ENCODE results near the gene SMPD4.

DNA sequence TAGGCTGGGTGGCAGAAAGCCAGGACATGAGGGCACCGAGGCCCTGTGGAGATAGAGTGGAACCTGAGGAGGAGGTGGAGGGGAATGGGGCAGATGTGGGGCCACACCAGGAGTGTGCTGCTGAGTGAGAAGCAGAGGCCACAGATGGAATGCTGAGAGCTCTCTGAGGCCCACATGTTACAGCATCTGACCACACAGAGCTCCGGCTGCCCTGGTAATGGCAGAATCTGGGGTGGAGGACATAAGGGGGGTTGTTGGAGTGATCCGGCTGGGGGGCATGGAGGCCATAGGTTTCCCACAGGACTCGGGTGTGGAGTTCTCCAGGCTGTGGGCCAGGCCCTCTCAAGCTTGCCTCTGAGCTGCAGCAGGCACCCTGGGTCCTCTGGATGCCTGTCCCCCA, 4.5 kb upstream of the SMPD4 start:
- TF ChIP-seq SMC3 (conservative IDR thresholded peaks at IDR 0.05; ENCODE audit: insufficient read depth, low read depth, low read length) (no peak), TCF7L2 (IDR thresholded peaks at IDR 0.05; ENCODE audit: low read depth, low read length) (no peak), FOXJ3 (CRISPR knock-in tag; IDR thresholded peaks at IDR 0.05) (no peak), ZC3H11A (IDR thresholded peaks at IDR 0.05; ENCODE audit: low read depth, low read length) (no peak), PPARD (CRISPR knock-in tag; IDR thresholded peaks at IDR 0.05) (no peak), CXXC5 (CRISPR knock-in tag; IDR thresholded peaks at IDR 0.05) (no peak), TAF15 (IDR thresholded peaks at IDR 0.05; ENCODE audit: low read depth, low read length) (no peak)
- TF ChIP-seq, protein P1, sequence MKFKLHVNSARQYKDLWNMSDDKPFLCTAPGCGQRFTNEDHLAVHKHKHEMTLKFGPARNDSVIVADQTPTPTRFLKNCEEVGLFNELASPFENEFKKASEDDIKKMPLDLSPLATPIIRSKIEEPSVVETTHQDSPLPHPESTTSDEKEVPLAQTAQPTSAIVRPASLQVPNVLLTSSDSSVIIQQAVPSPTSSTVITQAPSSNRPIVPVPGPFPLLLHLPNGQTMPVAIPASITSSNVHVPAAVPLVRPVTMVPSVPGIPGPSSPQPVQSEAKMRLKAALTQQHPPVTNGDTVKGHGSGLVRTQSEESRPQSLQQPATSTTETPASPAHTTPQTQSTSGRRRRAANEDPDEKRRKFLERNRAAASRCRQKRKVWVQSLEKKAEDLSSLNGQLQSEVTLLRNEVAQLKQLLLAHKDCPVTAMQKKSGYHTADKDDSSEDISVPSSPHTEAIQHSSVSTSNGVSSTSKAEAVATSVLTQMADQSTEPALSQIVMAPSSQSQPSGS (CRISPR knock-in tag; IDR thresholded peaks at IDR 0.05) = no peak
- TF ChIP-seq, protein P2, sequence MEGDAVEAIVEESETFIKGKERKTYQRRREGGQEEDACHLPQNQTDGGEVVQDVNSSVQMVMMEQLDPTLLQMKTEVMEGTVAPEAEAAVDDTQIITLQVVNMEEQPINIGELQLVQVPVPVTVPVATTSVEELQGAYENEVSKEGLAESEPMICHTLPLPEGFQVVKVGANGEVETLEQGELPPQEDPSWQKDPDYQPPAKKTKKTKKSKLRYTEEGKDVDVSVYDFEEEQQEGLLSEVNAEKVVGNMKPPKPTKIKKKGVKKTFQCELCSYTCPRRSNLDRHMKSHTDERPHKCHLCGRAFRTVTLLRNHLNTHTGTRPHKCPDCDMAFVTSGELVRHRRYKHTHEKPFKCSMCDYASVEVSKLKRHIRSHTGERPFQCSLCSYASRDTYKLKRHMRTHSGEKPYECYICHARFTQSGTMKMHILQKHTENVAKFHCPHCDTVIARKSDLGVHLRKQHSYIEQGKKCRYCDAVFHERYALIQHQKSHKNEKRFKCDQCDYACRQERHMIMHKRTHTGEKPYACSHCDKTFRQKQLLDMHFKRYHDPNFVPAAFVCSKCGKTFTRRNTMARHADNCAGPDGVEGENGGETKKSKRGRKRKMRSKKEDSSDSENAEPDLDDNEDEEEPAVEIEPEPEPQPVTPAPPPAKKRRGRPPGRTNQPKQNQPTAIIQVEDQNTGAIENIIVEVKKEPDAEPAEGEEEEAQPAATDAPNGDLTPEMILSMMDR (IDR thresholded peaks at IDR 0.05 in 2 of 3, conservative IDR thresholded peaks at IDR 0.05 in 1 of 3; ENCODE audit: insufficient read depth in 2 of 3, low read depth in 1 of 3, low read length in 3 of 3) = no peak
- TF ChIP-seq, protein P3, sequence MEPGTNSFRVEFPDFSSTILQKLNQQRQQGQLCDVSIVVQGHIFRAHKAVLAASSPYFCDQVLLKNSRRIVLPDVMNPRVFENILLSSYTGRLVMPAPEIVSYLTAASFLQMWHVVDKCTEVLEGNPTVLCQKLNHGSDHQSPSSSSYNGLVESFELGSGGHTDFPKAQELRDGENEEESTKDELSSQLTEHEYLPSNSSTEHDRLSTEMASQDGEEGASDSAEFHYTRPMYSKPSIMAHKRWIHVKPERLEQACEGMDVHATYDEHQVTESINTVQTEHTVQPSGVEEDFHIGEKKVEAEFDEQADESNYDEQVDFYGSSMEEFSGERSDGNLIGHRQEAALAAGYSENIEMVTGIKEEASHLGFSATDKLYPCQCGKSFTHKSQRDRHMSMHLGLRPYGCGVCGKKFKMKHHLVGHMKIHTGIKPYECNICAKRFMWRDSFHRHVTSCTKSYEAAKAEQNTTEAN (CRISPR knock-in tag; IDR thresholded peaks at IDR 0.05) = no peak
